ENCODE results near the gene TMED4. TPM values are rescaled to one million over a fixed set of nuclear protein-coding genes. Genes with fewer than 3 reads are reported as not detected.

The TMED4 gene
- total and polyA plus RNA-seq, 2 of the 13 experiments (the other 11 are each of a cell fraction or from before 2014, with no cell fraction given), result 81.4 to 109 TPM

DNA sequence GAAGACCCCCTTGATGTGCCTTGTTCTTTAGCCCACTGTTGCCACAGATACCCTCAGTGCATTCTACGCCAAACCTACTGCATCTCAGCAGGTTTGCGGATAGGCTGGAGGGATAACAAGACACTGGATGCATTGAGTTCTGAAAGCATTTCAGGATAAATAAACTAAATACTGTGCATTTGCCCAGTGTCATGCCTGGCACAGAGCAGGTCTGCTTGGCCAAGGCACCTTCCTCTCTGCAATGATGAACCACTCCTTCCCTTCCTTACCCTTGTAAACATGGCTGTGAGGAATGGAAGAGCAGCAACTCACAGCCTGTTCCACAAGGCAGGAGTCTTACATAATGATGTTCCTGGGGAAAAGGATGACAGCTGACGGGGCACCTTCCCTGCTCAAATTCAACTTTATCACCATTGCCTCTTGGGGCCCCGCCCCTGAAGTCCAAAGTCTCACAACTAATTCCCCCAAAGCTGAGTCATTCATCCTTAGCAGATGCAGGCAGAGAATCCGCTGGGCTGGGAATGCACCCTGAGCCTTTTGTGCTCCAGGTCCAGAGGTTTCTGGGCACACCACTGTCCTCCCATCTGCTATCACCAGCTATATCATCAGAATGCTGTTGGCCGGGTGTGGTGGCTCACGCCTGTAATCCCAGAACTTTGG, 19.9 kb downstream of the TMED4 start (continued):
- TF ChIP-seq, protein P1, sequence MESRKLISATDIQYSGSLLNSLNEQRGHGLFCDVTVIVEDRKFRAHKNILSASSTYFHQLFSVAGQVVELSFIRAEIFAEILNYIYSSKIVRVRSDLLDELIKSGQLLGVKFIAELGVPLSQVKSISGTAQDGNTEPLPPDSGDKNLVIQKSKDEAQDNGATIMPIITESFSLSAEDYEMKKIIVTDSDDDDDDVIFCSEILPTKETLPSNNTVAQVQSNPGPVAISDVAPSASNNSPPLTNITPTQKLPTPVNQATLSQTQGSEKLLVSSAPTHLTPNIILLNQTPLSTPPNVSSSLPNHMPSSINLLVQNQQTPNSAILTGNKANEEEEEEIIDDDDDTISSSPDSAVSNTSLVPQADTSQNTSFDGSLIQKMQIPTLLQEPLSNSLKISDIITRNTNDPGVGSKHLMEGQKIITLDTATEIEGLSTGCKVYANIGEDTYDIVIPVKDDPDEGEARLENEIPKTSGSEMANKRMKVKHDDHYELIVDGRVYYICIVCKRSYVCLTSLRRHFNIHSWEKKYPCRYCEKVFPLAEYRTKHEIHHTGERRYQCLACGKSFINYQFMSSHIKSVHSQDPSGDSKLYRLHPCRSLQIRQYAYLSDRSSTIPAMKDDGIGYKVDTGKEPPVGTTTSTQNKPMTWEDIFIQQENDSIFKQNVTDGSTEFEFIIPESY (CRISPR knock-in tag; IDR thresholded peaks at IDR 0.05), result no peak
- TF ChIP-seq, protein P2, sequence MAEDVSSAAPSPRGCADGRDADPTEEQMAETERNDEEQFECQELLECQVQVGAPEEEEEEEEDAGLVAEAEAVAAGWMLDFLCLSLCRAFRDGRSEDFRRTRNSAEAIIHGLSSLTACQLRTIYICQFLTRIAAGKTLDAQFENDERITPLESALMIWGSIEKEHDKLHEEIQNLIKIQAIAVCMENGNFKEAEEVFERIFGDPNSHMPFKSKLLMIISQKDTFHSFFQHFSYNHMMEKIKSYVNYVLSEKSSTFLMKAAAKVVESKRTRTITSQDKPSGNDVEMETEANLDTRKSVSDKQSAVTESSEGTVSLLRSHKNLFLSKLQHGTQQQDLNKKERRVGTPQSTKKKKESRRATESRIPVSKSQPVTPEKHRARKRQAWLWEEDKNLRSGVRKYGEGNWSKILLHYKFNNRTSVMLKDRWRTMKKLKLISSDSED (CRISPR knock-in tag; IDR thresholded peaks at IDR 0.05), result no peak
- TF ChIP-seq, protein P3, sequence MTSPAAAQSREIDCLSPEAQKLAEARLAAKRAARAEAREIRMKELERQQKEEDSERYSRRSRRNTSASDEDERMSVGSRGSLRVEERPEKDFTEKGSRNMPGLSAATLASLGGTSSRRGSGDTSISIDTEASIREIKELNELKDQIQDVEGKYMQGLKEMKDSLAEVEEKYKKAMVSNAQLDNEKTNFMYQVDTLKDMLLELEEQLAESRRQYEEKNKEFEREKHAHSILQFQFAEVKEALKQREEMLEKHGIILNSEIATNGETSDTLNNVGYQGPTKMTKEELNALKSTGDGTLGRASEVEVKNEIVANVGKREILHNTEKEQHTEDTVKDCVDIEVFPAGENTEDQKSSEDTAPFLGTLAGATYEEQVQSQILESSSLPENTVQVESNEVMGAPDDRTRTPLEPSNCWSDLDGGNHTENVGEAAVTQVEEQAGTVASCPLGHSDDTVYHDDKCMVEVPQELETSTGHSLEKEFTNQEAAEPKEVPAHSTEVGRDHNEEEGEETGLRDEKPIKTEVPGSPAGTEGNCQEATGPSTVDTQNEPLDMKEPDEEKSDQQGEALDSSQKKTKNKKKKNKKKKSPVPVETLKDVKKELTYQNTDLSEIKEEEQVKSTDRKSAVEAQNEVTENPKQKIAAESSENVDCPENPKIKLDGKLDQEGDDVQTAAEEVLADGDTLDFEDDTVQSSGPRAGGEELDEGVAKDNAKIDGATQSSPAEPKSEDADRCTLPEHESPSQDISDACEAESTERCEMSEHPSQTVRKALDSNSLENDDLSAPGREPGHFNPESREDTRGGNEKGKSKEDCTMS (CRISPR knock-in tag; conservative IDR thresholded peaks at IDR 0.05), result no peak
- TF ChIP-seq IRX3 (CRISPR knock-in tag; IDR thresholded peaks at IDR 0.05; ENCODE audit: borderline replicate concordance, low read depth) (0 out of 2 replicates have a peak, but pooled peaks have one; percentile 39), TSC22D2 (CRISPR knock-in tag; IDR thresholded peaks at IDR 0.05; ENCODE audit: borderline replicate concordance) (no peak), TOPORS (CRISPR knock-in tag; IDR thresholded peaks at IDR 0.05) (peak; percentile 67; the same call in 1 of the 2 replicates), ZNF180 (CRISPR knock-in tag; IDR thresholded peaks at IDR 0.05; ENCODE audit: borderline replicate concordance, low read depth) (no peak), ZNF546 (CRISPR knock-in tag; conservative IDR thresholded peaks at IDR 0.05) (no peak), ZBTB21 (CRISPR knock-in tag; IDR thresholded peaks at IDR 0.05) (no peak), MZF1 (CRISPR knock-in tag; IDR thresholded peaks at IDR 0.05; ENCODE audit: borderline replicate concordance) (no peak), NFKB2 (CRISPR knock-in tag; IDR thresholded peaks at IDR 0.05; ENCODE audit: borderline replicate concordance) (no peak), KAT2B (IDR thresholded peaks at IDR 0.05; ENCODE audit: borderline replicate concordance, low read depth, low read length) (no peak), ZFP90 (CRISPR knock-in tag; IDR thresholded peaks at IDR 0.05; ENCODE audit: borderline replicate concordance) (no peak), GATAD1 (CRISPR knock-in tag; IDR thresholded peaks at IDR 0.05) (peak; percentile 46; the same call in 1 of the 2 replicates), ZNF292 (CRISPR knock-in tag; IDR thresholded peaks at IDR 0.05; ENCODE audit: borderline replicate concordance, low read depth) (no peak), IKZF1 (IDR thresholded peaks at IDR 0.05) (no peak)
- TF ChIP-seq, protein P4, sequence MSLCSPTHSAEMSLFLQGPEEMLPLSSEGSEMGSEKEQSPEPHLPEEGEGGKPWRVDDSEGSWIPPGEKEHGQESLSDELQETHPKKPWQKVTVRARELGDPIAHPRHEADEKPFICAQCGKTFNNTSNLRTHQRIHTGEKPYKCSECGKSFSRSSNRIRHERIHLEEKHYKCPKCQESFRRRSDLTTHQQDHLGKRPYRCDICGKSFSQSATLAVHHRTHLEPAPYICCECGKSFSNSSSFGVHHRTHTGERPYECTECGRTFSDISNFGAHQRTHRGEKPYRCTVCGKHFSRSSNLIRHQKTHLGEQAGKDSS (CRISPR knock-in tag; IDR thresholded peaks at IDR 0.05; ENCODE audit: borderline replicate concordance, low read depth), result 0 out of 2 replicates have a peak, but pooled peaks have one; percentile 64
- TF ChIP-seq, protein P5, sequence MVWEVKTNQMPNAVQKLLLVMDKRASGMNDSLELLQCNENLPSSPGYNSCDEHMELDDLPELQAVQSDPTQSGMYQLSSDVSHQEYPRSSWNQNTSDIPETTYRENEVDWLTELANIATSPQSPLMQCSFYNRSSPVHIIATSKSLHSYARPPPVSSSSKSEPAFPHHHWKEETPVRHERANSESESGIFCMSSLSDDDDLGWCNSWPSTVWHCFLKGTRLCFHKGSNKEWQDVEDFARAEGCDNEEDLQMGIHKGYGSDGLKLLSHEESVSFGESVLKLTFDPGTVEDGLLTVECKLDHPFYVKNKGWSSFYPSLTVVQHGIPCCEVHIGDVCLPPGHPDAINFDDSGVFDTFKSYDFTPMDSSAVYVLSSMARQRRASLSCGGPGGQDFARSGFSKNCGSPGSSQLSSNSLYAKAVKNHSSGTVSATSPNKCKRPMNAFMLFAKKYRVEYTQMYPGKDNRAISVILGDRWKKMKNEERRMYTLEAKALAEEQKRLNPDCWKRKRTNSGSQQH (CRISPR knock-in tag; IDR thresholded peaks at IDR 0.05; ENCODE audit: low read depth), result no peak
- TF ChIP-seq, protein P6, sequence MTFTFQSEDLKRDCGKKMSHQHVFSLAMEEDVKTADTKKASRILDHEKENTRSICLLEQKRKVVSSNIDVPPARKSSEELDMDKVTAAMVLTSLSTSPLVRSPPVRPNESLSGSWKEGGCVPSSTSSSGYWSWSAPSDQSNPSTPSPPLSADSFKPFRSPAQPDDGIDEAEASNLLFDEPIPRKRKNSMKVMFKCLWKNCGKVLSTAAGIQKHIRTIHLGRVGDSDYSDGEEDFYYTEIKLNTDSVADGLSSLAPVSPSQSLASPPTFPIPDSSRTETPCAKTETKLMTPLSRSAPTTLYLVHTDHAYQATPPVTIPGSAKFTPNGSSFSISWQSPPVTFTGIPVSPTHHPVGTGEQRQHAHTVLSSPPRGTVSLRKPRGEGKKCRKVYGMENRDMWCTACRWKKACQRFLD (CRISPR knock-in tag; IDR thresholded peaks at IDR 0.05; ENCODE audit: borderline replicate concordance), result no peak
